Common myeloid progenitor, CD34-positive (primary cell): Measurements from ENCODE around the gene SFMBT1.

Experiments used
- CTCF ChIA-PET: fragments of 350-600 bp; sonication (Branson Sonifier 250); formaldehyde crosslinking; loops from one replicate; lab custom pipeline; 2021; ENCODE audit warnings: antibody characterized with exemption; lab: Charles Lee
- POLR2A ChIA-PET: fragments of 350-600 bp; sonication (Branson Sonifier 250); formaldehyde crosslinking; loops from one replicate; lab custom pipeline; 2021; ENCODE audit warnings: antibody characterized with exemption; lab: Charles Lee
- DNase-seq, 3 donors: peaks; one replicate each; pipeline versions ENCODE4 v3.0.0 to v3.0.0-alpha.2; 2013
- H3K27ac ChIP-seq, 2 experiments: 1 replicate in 1 of 2; 2 replicates in 1 of 2; pipeline ENCODE4 v1.7.0; 2013; ENCODE audit warnings: inconsistent platforms in 2 of 2, low read length in 2 of 2, mild to moderate bottlenecking in 2 of 2, low read depth in 1 of 2, moderate library complexity in 1 of 2; ENCODE audit not compliant: severe bottlenecking in 2 of 2, insufficient read depth in 1 of 2, poor library complexity in 1 of 2
- H3K27me3 ChIP-seq, 5 experiments: replicated peaks in 2 of 5; 1 replicate in 3 of 5; 2 replicates in 2 of 5; pipeline versions ENCODE4 v1.6.1 to v1.7.0; 2013; ENCODE audit warnings: low read length in 4 of 5, mild to moderate bottlenecking in 2 of 5, moderate library complexity in 2 of 5, inconsistent platforms in 1 of 5; ENCODE audit not compliant: insufficient read depth in 5 of 5, control insufficient read depth in 4 of 5
- H3K36me3 ChIP-seq, 4 experiments: 1 replicate in 2 of 4; 2 replicates in 2 of 4; pipeline versions ENCODE4 v1.6.1 to v1.7.0; 2013; ENCODE audit warnings: low read length in 3 of 4, control low read depth in 1 of 4, mild to moderate bottlenecking in 1 of 4; ENCODE audit not compliant: control insufficient read depth in 4 of 4, insufficient read depth in 4 of 4
- H3K4me1 ChIP-seq, 4 experiments: 1 replicate in 3 of 4; 2 replicates in 1 of 4; pipeline versions ENCODE4 v1.6.1 to v1.7.1; 2013; ENCODE audit warnings: low read length in 3 of 4, mild to moderate bottlenecking in 3 of 4, control low read depth in 1 of 4, inconsistent platforms in 1 of 4, moderate library complexity in 1 of 4; ENCODE audit not compliant: control insufficient read depth in 4 of 4, insufficient read depth in 4 of 4; ENCODE audit errors: control extremely low read depth in 1 of 4
- H3K4me3 ChIP-seq, 7 experiments: 1 replicate in 4 of 7; 2 replicates in 3 of 7; pipeline versions ENCODE4 v1.5.1 to v1.7.0; 2013; ENCODE audit warnings: mild to moderate bottlenecking in 7 of 7, low read length in 6 of 7, moderate library complexity in 6 of 7, inconsistent platforms in 2 of 7, low read depth in 2 of 7, control low read depth in 1 of 7; ENCODE audit not compliant: insufficient read depth in 4 of 7, control insufficient read depth in 1 of 7; ENCODE audit errors: extremely low read depth in 1 of 7
- H3K9me3 ChIP-seq, 5 experiments: 1 replicate in 4 of 5; 2 replicates in 1 of 5; pipeline versions ENCODE4 v1.6.1 to v1.7.1; 2013; ENCODE audit warnings: low read length in 4 of 5, mild to moderate bottlenecking in 2 of 5, inconsistent platforms in 1 of 5, low read depth in 1 of 5, moderate library complexity in 1 of 5; ENCODE audit not compliant: control insufficient read depth in 4 of 5, insufficient read depth in 2 of 5; ENCODE audit errors: control extremely low read depth in 1 of 5
- WGBS: methylation state at CpG from one replicate; pipeline ENCODE4 v1.1.5; 2013; ENCODE audit not compliant: insufficient coverage; 5-methylcytosine and 5-hydroxymethylcytosine counted together

Gene SFMBT1

GRCh38 chr3:52865994-52866393, 179.9 kb downstream of the SFMBT1 start:
- H3K27ac ChIP-seq, result no peak overlapping the region
- peaks cover 0 to 6% (median under 1%) of the 10 kb centered on the region in 4 experiments for H3K36me3 ChIP-seq
- 96% methylated on average over 11 of the region's 13 CpGs for WGBS
- H3K9me3 ChIP-seq, result peaks cover 0 to 14% (median 8%) of the 10 kb centered on the region in 5 experiments
- POLR2A ChIA-PET, result no interaction called here
- H3K4me3 ChIP-seq, result no peak overlapping the region
- H3K27me3 ChIP-seq, result no peaks in the 10 kb centered on the region
- no peak for DNase-seq
- peaks cover 0 to 9% (median 7%) of the 10 kb centered on the region in 4 experiments for H3K4me1 ChIP-seq
- CTCF ChIA-PET, result no interaction called here

- ChIA-PET CTCF (no interaction called here), POLR2A (no interaction called here)
- Histone ChIP-seq H3K4me1 (no peaks in the 10 kb centered on the region), H3K27me3 (no peaks in the 10 kb centered on the region), H3K27ac (no peak overlapping the region), H3K9me3 (peaks cover 0 to 11% (median 8%) of the 10 kb centered on the region in 5 experiments), H3K36me3 (peaks cover 2 to 13% (median 8%) of the 10 kb centered on the region in 4 experiments), H3K4me3 (no peak overlapping the region)
- no peak for DNase-seq
- WGBS, result 94% methylated on average over 5 of the region's 8 CpGs
These were observed 185.5 kb downstream of the SFMBT1 start for GRCh38 chr3:52860424-52860768.

GRCh38 chr3:52859686-52860423, 186.0 kb downstream of the SFMBT1 start:
- 94% methylated on average over 6 of the region's 8 CpGs for WGBS
- Histone ChIP-seq H3K4me1 (no peaks in the 10 kb centered on the region), H3K27ac (no peak overlapping the region), H3K4me3 (no peak overlapping the region), H3K9me3 (peaks cover 0 to 11% (median 6%) of the 10 kb centered on the region in 5 experiments), H3K36me3 (peaks cover 2 to 15% (median 8%) of the 10 kb centered on the region in 4 experiments), H3K27me3 (no peaks in the 10 kb centered on the region)
- no peak for DNase-seq
- CTCF ChIA-PET, result no interaction called here
- POLR2A ChIA-PET, result interaction anchor here (0.7 kb wide), 1 partner anchor 345 kb away, joined by 3 read pairs; no protein-coding TSS in a partner anchor

- Histone ChIP-seq H3K4me3 (no peak overlapping the region), H3K36me3 (peaks cover 2 to 20% (median 9%) of the 10 kb centered on the region in 4 experiments), H3K9me3 (no peaks in the 10 kb centered on the region), H3K27me3 (no peaks in the 10 kb centered on the region), H3K27ac (no peak overlapping the region), H3K4me1 (no peaks in the 10 kb centered on the region)
- POLR2A ChIA-PET, result no interaction called here
- WGBS, result 84% methylated on average over 4 of the region's 5 CpGs
- no peak for DNase-seq
- CTCF ChIA-PET, result interaction anchor here (0.6 kb wide), 1 partner anchor 21 kb away, joined by 3 read pairs; no protein-coding TSS in a partner anchor
These were observed 188.0 kb downstream of the SFMBT1 start for GRCh38 chr3:52857864-52858263.

- ChIA-PET POLR2A (no interaction called here), CTCF (interaction anchor here (0.7 kb wide), 1 partner anchor 77 kb away, joined by 4 read pairs; no protein-coding TSS in a partner anchor)
- DNase-seq, result no peak
These were observed 188.7 kb downstream of the SFMBT1 start for GRCh38 chr3:52857133-52857532.

GRCh38 chr3:52856666-52857065, 189.2 kb downstream of the SFMBT1 start:
- no peaks in the 10 kb centered on the region for H3K9me3 ChIP-seq
- no peaks in the 10 kb centered on the region for H3K27me3 ChIP-seq
- no peak overlapping the region for H3K27ac ChIP-seq
- WGBS, result 96% methylated on average over 3 of the region's 5 CpGs
- DNase-seq, result no peak
- CTCF ChIA-PET, result interaction anchor here (0.7 to 1.8 kb wide), 3 partner anchors 28 to 215 kb away, joined by 3 to 4 read pairs (median 3); no protein-coding TSS in a partner anchor
- H3K4me1 ChIP-seq, result no peaks in the 10 kb centered on the region
- H3K4me3 ChIP-seq, result no peak overlapping the region
- peaks cover 2 to 30% (median 15%) of the 10 kb centered on the region in 4 experiments for H3K36me3 ChIP-seq
- POLR2A ChIA-PET, result interaction anchor here (0.7 kb wide), 1 partner anchor 26 kb away, joined by 3 read pairs; no protein-coding TSS in a partner anchor

More at GRCh38 chr3:52857133-52857532, 188.7 kb downstream of the SFMBT1 start:
- Histone ChIP-seq H3K4me3 (no peak overlapping the region), H3K27ac (no peak overlapping the region), H3K4me1 (no peaks in the 10 kb centered on the region), H3K9me3 (no peaks in the 10 kb centered on the region), H3K27me3 (no peaks in the 10 kb centered on the region), H3K36me3 (peaks cover 2 to 26% (median 12%) of the 10 kb centered on the region in 4 experiments)
- 100% methylated on average over 3 of the region's 3 CpGs for WGBS

GRCh38 chr3:52854013-52854412, 191.9 kb downstream of the SFMBT1 start:
- POLR2A ChIA-PET, result no interaction called here

More at GRCh38 chr3:52854013-52854412, 191.9 kb downstream of the SFMBT1 start:
- Histone ChIP-seq H3K9me3 (no peaks in the 10 kb centered on the region), H3K36me3 (peaks cover 4 to 44% (median 19%) of the 10 kb centered on the region in 4 experiments), H3K4me1 (no peaks in the 10 kb centered on the region), H3K27ac (no peak overlapping the region), H3K27me3 (no peaks in the 10 kb centered on the region), H3K4me3 (no peak overlapping the region)
- DNase-seq, result no peak
- CTCF ChIA-PET, result interaction anchor here (1.1 to 2.3 kb wide), 8 partner anchors 12 to 250 kb away, joined by 3 to 14 read pairs (median 4); no protein-coding TSS in a partner anchor
- no CpG with 5 or more reads among the region's 2 CpGs for WGBS
